Measurements from ENCODE around the gene LPIN1. TPM values are rescaled to one million over a fixed set of nuclear protein-coding genes. Genes with fewer than 3 reads are reported as not detected.
"Not testable (repeated sequence)": the region's sequence is repeated elsewhere in the genome, so short reads cannot be mapped to it uniquely, and the experiment has no call there.

Gene LPIN1
- total and polyA plus RNA-seq, 8 donors = 16.4 to 47.2 (median 20.9) TPM

DNA sequence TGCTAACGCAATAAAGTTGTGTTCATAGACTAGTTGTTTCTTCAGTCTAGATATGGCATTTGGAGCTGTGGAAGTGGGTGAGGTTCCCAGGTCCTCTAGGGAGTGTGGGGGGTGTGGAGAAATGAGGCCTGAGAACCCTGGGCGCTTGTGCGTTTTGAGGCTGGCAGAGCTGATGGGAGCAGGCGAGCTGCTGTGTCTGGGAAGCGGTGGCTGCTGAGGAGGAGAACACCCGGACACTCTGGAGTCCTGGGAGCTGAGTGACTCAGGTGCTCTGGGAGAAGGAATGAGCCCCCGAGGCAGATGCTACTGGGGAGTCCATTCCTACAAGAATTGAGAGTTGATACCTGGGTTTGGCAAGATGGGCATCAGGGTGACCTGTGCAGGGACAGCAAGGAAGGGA, 67.5 kb downstream of the LPIN1 start:
- peaks cover 0 to 80% of the 10 kb centered on the region in 2 donors for H3K36me3 ChIP-seq
- TF ChIP-seq, protein P1, sequence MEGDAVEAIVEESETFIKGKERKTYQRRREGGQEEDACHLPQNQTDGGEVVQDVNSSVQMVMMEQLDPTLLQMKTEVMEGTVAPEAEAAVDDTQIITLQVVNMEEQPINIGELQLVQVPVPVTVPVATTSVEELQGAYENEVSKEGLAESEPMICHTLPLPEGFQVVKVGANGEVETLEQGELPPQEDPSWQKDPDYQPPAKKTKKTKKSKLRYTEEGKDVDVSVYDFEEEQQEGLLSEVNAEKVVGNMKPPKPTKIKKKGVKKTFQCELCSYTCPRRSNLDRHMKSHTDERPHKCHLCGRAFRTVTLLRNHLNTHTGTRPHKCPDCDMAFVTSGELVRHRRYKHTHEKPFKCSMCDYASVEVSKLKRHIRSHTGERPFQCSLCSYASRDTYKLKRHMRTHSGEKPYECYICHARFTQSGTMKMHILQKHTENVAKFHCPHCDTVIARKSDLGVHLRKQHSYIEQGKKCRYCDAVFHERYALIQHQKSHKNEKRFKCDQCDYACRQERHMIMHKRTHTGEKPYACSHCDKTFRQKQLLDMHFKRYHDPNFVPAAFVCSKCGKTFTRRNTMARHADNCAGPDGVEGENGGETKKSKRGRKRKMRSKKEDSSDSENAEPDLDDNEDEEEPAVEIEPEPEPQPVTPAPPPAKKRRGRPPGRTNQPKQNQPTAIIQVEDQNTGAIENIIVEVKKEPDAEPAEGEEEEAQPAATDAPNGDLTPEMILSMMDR (IDR thresholded peaks at IDR 0.05) = no peak
- DNase-seq (no peak), ATAC-seq (no peak)
- H3K27me3 ChIP-seq = no peaks in the 10 kb centered on the region
- H3K27ac ChIP-seq = no peak overlapping the region
- H3K9me3 ChIP-seq = no peaks in the 10 kb centered on the region
- intact Hi-C loops (cut with DNase I) = no loop called here
- no peak overlapping the region for H3K4me3 ChIP-seq
- no peaks in the 10 kb centered on the region for H3K4me1 ChIP-seq

DNA sequence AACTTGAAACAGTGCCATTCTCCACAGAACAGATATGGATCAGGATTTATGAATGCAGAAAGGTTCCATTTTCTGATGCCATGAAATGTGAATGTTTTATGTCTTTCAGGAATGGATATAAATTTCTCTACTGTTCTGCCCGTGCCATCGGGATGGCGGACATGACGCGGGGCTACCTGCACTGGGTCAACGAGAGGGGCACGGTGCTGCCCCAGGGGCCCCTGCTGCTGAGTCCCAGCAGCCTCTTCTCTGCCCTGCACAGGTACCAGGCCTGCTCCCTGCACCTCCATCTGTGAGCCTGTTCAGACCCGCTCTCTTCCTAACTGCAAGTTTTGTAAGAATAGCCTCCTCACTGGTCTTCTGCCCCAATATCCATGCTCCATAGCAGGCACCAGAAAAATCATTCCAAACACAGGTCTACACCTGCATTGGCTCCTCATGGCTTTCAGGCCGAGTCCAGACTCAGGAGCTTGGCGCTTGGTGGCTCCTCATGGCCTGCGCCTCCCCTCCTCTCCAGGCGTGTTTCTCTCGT, 68.6 kb downstream of the LPIN1 start:
- Histone ChIP-seq H3K36me3 (peaks cover 0 to 80% of the 10 kb centered on the region in 2 donors), H3K27ac (no peak overlapping the region), H3K27me3 (no peaks in the 10 kb centered on the region), H3K4me1 (no peaks in the 10 kb centered on the region), H3K4me3 (no peak overlapping the region), H3K9me3 (no peaks in the 10 kb centered on the region)
- DNase-seq = no peak
- ATAC-seq = no peak
- intact Hi-C loops (cut with DNase I) = no loop called here
- TF ChIP-seq, protein P1 (IDR thresholded peaks at IDR 0.05) = no peak

DNA sequence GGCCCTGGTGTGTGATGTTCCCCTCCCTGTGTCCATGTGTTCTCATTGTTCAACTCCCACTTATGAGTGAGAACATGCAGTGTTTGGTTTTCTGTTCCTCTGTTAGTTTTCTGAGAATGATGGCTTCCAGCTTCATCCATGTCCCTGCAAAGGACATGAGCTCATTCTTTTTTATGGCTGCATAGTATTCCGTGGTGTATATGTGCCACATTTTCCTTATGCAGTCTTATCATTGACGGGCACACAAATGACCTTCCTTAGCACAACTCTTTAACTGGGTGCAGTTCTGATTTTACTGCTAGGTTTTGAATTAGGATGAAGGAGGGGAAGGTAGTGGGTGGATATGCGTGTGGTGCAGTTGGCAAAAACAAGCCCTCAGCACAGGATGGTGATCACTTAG, 70.5 kb downstream of the LPIN1 start:
- peaks cover 0 to 81% of the 10 kb centered on the region in 2 donors for H3K36me3 ChIP-seq
- H3K27ac ChIP-seq; intact Hi-C loops (cut with DNase I); DNase-seq; ATAC-seq; H3K27me3 ChIP-seq; H3K4me1 ChIP-seq; H3K9me3 ChIP-seq; H3K4me3 ChIP-seq: not testable (repeated sequence)

DNA sequence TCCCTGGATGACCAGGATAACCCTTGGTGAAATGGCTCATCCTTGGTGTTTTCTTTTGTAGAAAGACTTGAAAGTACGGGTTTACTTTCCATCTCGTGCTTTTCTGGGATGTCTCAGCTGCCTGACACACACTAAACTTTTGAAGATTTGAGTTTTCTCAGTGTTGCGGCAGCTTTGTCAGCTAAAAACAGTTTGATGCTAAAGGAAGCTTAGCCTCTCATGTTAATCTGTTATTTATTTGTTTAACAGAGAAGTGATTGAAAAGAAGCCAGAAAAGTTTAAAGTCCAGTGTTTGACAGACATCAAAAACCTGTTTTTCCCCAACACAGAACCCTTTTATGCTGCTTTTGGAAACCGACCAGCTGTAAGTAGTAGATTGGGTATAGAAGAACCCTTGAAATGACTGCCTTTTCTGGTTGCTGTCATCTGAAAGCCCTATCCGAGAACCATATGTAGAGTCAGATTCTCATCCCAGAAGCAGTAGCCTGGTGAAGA, 72.8 kb downstream of the LPIN1 start:
- Histone ChIP-seq H3K4me3 (no peak overlapping the region), H3K9me3 (no peaks in the 10 kb centered on the region), H3K27ac (no peak overlapping the region), H3K27me3 (no peaks in the 10 kb centered on the region), H3K4me1 (no peaks in the 10 kb centered on the region), H3K36me3 (peaks cover 0 to 89% of the 10 kb centered on the region in 2 donors)
- TF ChIP-seq, protein P1 (IDR thresholded peaks at IDR 0.05) = no peak
- intact Hi-C loops (cut with DNase I) = no loop called here
- ATAC-seq = no peak
- DNase-seq = peak in 2 of 4 donors; percentile 74 to 80

DNA sequence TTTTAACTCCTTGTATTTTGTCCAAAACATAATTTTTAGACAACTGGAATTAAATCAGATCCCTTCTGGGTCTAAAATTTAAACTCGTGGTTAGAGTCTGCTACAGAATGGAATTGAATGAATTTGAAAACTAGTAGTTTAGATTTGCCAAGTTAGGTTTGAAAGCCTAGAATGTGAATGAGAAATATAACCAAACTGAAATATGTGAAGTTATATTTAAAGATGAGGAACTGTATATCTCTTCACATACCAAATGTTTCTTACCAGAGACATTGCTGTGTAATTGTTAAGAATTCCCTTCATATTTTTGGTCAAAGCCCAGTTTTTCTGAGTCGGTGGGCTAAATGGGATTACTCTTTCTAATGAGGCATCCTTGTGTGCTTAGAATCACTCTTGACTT, 74.2 kb downstream of the LPIN1 start:
- H3K36me3 ChIP-seq = peaks cover 0 to 90% of the 10 kb centered on the region in 2 donors
- ATAC-seq (no peak), DNase-seq (no peak)
- no peaks in the 10 kb centered on the region for H3K27me3 ChIP-seq
- H3K4me3 ChIP-seq = no peak overlapping the region
- H3K4me1 ChIP-seq = no peaks in the 10 kb centered on the region
- no peaks in the 10 kb centered on the region for H3K9me3 ChIP-seq
- intact Hi-C loops (cut with DNase I) = no loop called here
- TF ChIP-seq, protein P1 (IDR thresholded peaks at IDR 0.05) = no peak
- H3K27ac ChIP-seq = no peak overlapping the region

DNA sequence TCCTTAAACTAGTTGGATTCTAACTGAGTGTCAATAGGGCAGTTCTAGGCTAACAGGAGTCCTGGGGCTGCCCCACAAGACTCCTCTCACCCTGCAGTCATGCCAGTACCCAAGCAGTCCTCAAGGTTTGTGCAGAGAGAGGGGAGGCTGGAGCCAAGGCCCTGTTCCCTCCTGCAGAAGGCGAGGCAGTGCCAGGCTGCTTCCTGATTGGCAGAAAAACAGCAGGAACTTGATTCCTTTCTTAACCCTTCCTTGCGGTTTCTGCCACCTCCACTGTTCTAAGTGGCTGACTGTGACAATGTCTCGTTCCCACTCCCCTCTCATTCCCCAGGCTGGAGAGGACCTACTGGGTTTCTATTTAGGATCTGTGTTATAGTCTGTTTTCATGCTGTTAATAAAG, 75.3 kb downstream of the LPIN1 start:
- Histone ChIP-seq H3K36me3 (peaks cover 0 to 90% of the 10 kb centered on the region in 2 donors), H3K9me3 (no peaks in the 10 kb centered on the region), H3K27me3 (no peaks in the 10 kb centered on the region), H3K4me3 (no peak overlapping the region), H3K27ac (no peak overlapping the region), H3K4me1 (no peaks in the 10 kb centered on the region)
- ATAC-seq (no peak), DNase-seq (no peak)
- TF ChIP-seq, protein P1 (IDR thresholded peaks at IDR 0.05) = no peak
- intact Hi-C loops (cut with DNase I) = no loop called here

DNA sequence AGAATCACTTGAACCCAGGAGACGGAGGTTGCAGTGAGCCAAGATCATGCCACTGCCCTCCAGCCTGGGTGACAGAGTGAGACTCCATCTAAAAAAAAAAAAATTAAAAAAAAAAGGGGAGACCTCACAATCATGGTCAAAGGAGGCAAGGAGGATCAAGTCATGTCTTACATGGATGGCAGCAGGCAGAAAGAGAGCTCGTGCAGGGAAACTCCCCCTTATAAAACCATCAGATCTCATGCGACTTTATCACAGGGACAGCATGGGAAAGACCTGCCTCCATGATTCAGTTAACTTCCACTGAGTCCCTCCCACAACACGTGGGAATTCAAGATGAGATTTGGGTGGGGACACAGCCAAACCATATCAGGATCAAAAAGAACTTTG, 75.9 kb downstream of the LPIN1 start:
- DNase-seq; ATAC-seq; intact Hi-C loops (cut with DNase I); H3K4me3 ChIP-seq; H3K4me1 ChIP-seq; H3K9me3 ChIP-seq; H3K27ac ChIP-seq; H3K27me3 ChIP-seq: not testable (repeated sequence)
- H3K36me3 ChIP-seq = peaks cover 0 to 90% of the 10 kb centered on the region in 2 donors
